COR-L47 (cell line): ENCODE results near the gene DEK.
"Not testable (repeated sequence)": the region's sequence is repeated elsewhere in the genome, so short reads cannot be mapped to it uniquely, and the experiment has no call there.

ENCODE experiments used
- DNase-seq: peaks from one replicate; lab custom pipeline; 2025; lab: John Stamatoyannopoulos, UW

Gene DEK

DNA sequence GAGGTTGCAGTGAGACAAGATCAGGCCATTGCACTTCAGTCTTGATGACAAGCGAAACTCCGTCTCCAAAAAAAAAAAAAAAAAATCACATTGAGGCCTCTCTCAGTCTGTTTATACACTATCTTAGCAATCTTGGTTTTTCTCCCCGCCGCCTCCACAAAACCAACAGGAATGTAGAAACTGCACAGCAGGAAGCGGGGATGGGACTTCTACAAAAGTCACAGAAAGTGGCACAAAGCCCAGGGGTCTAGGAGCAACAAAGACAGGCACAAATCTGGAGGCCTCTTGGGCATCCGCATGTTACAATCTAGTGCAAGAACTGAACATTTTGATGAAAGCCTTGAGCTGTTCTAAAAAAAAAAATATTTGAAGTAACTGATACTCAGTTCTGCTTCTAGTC, 60.5 kb downstream of the DEK start:
- no peak for DNase-seq

DNA sequence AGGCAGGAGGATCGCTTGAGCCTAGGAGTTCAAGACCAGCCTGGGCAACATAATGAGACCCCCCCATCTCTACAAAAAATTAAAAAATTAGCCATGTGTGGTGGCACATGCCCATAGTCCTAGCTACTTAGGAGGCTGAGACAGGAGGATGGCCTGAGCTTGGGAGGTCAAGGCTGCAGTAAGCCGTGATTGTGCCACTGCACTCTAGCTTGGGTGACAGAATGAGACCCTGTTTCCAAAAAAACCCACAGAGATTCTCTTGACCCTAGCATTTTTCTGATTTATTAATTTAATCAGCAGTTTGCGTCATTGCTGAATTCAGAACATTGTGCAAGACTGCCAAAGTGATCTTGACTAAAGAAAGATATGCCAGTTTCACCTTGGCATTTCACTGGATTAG, 72.3 kb downstream of the DEK start:
- DNase-seq = no peak

DNA sequence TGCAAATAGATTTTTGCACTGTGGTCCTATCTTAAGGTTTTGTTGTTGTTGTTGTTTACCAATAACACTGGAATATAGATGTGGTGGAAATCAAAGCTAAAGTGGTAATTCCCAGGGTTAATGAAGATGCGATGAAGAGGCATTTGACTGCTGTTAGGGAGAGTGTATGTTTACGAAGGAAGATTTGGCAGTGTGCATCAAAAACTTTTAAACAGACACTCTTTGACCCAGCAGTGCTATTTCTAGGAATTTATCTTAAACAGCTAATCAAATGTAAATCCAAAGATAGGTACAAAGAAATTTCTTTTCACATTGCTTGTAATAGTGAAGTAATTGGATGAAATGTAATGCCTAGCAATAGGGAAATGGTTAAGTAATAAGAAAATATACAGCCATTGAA, 75.1 kb downstream of the DEK start:
- DNase-seq = no peak

- DNase-seq = no peak
Measured at GRCh38 chr6:18187701-18188100, 76.6 kb downstream of the DEK start.

DNA sequence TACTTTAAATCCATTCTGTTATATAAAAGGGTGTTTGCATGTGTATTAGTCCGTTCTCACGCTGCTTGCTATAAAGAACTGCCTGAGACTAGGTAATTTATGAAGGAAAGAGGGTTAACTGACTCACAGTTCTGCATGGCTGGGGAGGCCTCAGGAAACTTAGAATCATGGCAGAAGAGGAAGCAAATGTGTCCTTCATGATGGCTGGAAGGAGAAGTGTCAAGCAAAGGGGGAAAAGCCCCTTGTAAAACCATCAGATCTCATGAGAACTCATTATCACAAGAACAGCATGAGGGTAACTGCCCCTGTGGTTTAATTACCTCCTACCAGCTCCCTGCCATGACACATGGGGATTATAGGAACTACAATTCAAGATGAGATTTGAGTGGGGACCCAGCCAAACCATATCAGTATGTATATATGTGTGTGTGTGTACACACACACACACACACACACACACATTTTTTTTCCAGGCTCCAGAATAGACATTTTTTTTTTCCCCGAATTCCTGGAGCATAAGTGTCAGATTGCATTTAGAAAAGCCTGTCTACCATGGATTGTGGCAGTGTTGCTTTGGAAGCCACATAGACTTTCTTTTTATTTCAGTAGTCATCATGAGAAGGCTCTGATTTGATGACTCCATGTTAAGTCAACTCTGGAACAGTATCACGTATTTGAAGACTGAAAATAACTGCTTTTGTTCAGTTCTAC, 77.6 kb downstream of the DEK start:
- no peak for DNase-seq

DNA sequence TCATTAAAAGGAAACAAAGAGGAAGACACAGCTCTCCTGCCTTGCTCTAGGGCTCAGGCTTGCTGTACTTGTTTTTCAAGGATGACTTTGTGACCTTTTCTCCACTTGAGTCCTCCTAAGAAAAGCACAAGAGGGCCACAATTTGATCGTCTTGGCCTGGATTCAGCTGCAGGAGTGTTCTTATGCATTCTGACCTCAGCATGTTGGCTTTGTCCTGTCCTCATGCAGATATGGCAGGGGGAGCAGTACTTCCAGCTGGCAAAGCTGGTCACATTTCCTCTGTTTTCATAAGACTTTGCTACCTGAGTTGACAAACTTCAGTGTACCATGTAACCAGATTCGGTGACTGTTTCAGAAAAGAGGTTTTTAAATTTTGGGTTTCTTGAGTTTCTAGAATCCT, 78.3 kb downstream of the DEK start:
- DNase-seq = no peak

DNA sequence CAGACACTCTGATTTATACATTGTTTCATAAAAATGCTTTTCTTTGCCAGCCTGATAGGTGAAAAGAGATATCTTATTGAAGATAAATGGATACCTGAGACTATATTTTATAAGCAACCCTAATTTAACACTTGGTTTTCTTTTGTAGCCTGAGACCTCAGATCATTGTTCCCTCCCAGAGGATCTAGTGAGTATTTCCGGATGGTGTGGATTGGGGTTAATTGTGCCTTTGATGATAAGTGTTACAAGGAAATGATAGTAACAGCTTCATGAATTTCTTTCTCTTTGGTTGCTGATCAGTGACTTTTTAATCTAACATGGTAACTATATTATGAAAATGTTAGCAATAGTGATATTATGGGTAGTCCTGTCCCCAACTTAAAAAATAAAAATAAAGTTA, 78.7 kb downstream of the DEK start:
- DNase-seq = no peak

GRCh38 chr6:18183766-18184165, 80.6 kb downstream of the DEK start:
- no peak for DNase-seq

- DNase-seq = no peak
Measured at GRCh38 chr6:18182568-18182967, 81.8 kb downstream of the DEK start.

- DNase-seq = no peak
Measured at GRCh38 chr6:18179770-18180356, 84.5 kb downstream of the DEK start.

- no peak for DNase-seq
Measured at GRCh38 chr6:18178960-18179615, 85.2 kb downstream of the DEK start.

DNA sequence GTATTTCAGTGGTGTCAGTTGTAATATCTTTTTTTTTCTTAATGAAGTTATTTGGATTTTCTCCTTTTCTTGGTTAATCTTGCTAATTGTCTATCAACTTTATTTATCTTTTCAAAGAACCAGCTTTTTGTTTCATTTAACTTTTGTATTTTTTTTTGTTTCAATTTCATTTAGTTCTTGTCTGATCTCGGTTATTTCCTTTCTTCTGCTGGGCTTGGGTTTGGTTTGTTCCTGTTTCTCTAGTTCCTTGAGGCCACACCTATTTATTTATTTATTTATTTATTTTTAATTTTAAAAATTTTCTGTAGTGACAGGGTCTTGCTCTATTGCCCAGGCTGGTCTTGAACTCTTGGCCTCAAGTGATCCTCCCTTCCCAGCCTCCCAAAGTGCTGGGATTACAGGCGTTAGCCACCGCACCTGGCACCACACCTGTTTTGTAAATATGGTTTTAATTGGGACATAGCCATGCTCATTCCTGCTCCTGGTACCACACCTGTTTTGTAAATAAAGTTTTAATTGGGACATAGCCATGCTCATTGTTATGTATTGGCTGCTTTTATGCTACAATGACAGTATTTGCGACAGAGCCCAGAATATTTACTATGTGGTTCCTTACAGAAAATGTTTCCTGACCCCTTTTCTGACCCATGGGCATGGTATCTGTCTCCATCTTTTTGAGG, 86.9 kb downstream of the DEK start:
- no peak for DNase-seq

DNA sequence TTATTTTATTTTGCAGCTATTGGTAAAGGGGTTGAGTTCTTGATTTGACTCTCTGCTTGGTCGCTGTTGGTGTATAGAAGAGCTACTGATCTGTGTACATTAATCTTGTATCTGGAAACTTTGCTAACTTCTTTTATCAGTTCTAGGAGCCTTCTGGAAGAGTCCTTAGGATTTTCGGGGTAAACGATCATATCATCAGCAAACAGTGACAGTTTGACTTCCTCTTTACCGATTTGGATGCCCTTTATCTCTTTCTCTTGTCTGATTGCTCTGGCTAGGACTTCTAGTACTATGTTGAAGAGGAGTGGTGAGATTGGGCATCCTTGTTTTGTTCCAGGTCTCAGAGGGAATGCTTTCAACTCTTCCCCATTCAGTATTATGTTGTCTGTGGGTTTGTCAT, 88.1 kb downstream of the DEK start:
- DNase-seq = not testable (repeated sequence)
